Inflammatory macrophage treated with lipopolysaccharide for 1 hour (primary cell): ENCODE data around the gene MPO.

Experiments
- DNase-seq, 2 donors: peaks; one replicate each; pipeline ENCODE4 v3.0.0-alpha.2; 2020 to 2022

MPO gene, protein sequence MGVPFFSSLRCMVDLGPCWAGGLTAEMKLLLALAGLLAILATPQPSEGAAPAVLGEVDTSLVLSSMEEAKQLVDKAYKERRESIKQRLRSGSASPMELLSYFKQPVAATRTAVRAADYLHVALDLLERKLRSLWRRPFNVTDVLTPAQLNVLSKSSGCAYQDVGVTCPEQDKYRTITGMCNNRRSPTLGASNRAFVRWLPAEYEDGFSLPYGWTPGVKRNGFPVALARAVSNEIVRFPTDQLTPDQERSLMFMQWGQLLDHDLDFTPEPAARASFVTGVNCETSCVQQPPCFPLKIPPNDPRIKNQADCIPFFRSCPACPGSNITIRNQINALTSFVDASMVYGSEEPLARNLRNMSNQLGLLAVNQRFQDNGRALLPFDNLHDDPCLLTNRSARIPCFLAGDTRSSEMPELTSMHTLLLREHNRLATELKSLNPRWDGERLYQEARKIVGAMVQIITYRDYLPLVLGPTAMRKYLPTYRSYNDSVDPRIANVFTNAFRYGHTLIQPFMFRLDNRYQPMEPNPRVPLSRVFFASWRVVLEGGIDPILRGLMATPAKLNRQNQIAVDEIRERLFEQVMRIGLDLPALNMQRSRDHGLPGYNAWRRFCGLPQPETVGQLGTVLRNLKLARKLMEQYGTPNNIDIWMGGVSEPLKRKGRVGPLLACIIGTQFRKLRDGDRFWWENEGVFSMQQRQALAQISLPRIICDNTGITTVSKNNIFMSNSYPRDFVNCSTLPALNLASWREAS

DNA sequence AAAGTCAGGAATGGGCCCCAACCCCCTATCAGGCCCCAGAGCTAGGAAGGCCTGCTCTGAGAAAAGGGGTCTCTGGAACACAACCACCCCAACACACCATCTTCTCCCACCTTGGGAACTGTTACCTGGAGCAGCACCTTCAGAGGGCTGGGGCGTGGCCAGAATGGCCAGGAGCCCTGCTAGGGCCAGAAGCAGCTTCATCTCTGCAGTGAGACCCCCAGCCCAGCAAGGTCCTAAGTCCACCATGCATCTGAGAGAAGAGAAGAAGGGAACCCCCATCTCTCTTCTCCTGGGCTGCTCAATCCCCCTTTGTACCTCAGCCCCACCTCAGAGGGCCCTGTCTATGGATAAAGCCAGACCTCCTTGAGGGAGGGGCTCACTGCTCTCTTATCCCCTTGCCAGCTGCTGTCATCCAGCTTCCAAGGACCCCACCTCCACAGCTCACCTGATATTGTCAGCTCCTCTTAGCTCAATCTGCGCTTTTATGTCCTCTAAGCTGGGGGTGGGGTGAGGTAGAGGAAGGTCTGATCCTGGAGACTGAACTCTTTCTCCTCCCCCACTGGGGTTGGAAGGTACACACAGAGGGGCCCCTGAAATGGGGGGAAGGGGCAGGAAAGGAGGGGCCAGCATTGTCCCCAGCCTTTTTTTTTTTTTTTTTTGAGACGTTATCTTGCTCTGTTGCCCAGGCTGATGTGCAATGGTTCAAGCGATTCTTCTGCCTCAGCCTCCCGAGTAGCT lies at the start of gene MPO:
MPO (minus strand) TSS at position 456 of the 738 bp plus-strand sequence; CDS start at position 279, 177 bp downstream.
- no peak for DNase-seq

DNA sequence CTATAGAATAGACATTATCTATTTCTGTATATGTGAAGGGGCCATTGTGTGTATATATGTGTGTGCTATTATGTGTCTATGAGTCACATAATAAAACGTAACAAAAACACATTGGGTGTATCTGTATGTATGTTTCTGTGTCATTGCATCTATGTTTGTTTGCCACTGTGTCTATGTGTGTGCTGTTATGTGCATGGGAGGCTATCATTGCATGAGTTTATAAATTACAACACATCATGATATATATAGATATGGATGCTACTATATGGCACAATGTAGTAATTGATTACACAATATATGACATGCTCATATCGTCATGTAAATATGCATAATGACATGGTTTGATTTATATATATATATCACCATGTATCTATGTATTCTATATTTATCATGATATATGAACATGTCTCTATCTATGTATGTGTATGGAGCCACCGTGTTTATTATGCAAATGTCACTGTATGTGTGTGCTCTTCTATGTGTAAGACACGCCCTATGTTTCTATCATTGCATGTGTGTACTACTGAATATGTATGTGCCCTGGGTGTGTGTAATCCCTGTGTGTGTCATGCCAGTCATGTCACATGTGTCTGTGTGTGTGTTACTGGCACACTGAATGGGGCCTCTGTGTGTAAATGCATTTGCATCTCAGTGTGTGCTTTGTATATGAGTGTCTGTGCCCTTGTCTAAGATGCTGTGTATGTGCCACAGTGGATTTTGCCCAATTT lies 49.2 kb upstream of the MPO start:
- peak; percentile 41 to 46 for DNase-seq

DNA sequence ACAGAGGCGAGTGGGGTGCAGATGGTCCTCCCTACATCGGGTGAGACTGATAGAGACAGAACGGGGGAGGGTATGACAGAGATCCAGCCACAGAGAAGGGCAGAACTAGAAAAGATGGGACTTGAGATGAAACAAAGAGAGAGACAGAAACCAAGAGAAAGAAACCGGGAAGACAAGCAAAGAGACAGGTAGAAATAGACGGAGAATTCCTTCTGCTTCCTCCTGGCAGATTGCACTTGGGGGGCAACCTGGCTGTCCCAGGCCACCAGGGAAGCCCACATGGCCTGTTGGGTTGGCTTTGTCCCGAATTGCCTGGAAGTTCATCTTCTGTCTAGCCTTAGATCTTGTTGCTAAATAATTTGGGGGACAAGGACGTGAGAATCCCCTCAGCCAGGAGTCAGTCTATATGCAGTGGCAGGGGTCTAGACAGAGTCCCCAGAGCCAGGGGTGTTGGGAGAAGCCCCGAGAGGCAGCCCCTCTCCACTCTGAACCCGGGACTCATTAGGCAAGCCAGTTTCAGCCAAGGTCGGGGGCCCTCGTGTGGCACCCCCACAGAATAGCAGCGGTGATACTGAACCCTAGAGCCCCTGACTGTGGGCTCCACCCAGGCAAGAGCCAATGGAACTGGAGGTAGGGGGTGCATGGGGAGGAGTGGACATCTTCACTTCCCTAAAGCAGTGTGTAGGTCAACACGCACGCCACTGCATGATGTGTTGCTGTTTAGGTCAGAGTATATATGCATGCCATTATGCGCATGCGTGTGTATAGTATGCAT lies 48.5 kb upstream of the MPO start:
- DNase-seq = peak; percentile 80 to 87

DNA sequence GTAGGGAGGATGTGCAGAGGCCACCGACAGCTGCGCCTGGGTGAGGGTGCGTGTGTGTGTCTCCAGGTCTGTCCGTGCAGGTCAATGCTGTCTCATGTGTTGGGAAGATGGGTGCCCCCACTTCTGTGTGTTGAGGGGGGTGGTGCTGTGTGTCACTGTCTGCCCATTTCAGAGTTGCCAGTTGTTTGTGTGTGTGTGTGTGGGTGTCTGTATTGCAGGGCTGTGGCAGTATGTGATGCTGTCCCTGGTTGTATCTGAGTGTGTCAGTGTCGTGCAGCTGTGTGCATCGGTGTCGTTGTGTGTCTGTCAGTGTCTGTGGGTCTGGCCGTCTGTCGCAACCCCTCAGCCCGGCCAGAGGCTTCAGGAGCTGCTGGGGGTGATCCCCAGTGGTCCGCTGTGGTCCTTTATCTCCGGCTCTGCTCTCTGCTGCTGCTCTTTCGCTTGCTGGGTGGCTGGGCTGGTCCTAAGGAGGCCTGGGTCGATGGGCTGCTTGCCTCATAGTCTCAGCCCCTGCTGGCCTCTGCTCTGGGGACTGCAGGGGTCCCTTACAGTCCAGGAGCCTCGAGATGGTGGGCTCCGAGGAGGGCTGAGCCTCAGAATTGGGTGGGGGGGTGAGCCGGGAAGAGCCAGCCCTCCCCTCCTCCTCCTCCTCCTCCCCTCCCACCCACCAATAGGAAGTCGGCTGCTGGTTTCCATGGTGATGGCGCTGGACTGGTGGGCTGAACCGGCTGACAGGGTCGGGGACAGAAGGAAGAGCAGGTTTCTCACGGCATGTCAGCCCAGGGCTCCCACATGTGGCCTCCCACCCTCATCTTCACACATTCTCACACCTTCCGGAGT lies 47.7 kb upstream of the MPO start, which contains the start of gene TSPOAP1:
TSPOAP1 (minus strand) TSS at position 601 of the 840 bp plus-strand sequence. CDS start 875 bp downstream, outside the sequence.
- DNase-seq = peak; percentile 45 to 65

DNA sequence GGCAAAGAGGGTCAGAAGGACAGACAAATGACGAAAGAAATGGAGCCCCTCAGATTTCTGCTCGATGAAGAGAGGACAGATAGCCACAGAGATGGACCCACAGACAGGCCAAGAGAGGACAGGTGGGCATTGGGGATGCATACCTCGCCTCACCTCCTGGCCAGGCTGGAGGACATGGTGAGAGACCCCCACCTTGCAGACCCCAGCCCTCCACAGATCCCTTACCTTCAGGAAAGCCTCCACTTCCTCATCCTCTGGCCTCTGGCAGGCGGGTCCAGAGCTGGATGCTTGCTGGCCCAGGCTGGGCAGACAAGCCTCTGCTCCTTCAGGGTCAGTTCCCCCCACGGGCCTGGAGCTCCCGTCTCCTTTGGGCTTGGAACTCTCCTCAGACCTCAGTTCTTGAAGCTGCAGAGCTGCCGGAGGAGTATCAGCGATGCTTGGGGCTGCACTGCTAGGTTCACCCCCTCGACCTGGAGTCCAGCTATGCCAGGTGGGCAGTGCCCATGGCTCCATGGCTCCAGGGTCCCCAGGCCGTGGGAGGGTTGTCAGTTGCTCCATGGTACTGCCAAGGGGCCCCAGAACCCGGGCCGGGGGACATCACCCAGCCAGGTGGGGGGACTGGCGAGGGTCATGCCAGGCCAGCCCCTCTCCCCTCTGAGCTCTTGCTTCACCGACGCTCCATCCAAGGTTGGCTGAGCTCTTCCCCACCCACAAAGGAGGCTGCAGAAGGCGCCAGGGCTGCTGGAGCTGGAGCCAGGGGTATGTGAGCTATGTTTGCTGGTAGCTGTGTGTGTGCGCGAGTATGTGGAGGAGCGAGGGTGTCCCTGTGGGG lies 46.8 kb upstream of the MPO start:
- peak in 1 of 2 donors; percentile 34 for DNase-seq

DNA sequence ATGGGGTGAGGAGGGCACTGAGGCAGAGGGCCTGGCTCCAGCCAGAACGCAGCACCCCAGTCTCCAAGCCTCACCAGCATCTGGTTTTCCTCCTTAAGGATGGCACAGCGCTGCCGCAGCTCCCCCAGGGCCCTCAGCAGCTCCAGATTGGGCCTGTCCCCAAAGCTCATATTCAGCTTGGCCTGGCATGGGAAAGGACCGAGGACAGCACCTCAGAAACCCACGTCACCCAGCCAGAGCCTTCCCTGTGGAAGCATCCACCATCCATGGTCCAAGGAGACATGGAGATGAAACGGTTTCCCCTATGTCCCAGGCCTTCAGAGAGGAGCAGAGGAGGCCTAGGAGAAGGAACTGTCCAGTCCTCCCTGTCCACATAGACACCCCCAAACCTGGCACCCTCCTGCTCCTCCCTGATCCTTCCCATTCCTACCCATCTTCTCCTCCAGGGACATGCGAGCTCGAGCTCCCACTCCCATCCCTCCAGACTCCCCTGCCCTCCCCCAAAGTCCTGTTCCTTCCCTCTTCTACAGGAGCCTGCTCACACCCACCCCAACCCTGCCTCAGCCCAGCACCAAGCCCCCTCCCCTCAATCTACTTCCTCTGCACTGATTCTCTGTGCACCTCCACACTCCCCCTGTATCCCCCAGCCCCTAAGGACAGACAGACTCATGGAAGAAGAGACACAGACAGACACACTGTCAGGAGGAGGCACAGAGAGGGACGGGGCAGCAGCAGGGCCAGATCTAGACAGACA lies 46.1 kb upstream of the MPO start:
- no peak for DNase-seq

DNA sequence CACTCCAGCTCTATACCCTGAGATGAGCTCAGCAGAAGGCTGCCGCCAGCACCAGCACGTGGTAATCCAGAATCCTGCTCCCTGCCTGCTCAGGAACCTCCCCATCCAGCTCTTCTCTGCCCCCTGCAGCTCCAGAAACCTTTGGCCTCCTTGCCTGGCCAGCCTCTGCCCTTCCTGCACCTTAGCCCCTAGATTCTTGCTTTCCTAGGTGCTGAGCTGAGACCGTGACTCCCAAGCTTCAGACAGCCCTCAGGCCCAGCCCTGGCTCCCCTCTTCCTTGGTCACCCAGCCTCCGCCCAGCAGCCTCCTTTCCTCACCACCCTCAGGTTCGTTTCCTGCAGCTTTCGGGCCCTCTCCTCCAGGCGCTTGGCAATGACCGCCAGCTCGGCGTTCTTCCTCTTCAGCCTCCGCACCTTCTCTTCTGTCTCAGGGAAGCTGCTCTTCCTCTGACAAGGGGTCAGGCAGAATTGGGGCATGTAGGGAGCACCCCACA lies 45.3 kb upstream of the MPO start:
- peak in 1 of 2 donors; percentile 20 for DNase-seq

DNA sequence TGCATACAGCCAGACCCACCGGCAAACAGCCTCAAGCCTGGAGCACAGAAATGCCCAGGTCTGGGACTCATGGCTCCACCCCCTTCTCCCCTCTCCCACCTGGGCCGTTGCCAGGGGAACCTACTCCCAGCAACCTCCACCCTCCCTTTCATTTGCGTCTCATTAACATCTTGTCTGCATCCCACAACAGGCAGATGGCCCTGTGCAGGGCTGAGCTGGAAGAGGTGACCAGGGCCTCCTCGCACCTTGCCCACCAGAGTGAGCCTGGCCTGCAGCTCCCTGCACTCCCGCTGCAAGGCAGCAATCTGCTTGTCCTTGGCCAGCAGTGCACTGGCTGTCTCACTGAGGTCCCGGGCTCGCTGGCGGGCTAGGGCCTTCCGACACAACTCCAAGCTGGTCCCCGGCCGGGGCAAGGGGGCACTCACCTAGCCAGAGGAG lies 44.6 kb upstream of the MPO start:
- DNase-seq = no peak

DNA sequence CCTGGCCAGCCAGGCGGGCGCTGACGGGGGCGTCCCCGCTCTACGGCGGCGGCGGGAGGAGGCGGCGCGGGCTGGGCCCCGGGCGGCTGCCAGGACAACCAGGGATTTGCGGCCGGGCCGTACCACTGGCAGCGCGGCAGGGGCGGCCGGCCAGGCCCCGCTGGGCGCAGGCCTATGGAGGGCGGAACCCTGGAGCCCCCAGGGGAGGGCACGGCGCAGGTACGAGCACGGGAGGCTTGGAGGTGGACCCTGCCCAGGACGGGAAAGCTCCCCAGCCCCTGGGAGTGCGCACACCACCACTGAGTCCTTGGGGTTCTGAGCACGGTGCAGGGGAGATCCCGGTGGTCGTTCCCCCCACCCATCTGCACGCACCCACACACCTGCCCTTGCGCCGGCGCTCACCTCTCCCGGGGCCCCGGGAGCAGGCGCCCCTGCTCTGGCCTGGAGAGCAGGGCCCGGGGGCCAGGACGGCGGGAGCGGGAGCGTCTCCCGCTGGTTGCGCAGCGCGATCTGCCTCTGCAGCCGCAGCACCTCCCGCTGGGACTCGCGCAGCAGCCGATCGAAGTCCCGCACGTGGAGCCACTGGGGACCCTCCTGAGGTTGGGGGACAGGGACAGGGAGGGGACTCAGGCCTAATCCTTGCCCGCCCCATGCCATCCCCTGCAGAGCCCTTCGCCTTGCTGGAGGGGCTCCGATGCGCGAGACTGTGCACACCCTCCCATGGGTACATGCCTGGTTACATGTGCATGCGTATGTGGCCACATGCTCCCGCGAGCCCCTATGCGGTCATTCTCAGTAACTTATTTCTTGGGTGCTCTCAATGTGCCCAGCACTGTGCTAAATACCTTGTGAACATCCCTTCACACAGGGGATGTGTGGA lies 43.9 kb upstream of the MPO start:
- DNase-seq = no peak

DNA sequence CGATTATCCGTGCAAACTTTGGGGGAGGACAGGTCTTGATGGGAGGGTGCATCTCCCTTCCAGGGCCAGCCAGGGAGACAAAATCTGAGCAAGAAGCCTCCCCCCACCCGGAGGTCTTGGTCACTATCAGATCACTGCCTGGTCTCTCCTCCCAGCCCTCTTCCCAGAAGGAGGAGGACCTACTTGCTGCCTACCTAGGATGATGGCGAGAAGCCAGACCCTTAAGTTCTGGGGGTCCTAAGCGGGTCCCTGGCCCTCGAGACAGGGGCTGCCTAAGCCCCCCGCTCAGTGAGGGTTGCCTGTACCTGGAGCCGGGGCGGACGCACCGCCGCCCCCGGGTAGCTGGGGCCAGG lies 43.3 kb upstream of the MPO start:
- no peak for DNase-seq

DNA sequence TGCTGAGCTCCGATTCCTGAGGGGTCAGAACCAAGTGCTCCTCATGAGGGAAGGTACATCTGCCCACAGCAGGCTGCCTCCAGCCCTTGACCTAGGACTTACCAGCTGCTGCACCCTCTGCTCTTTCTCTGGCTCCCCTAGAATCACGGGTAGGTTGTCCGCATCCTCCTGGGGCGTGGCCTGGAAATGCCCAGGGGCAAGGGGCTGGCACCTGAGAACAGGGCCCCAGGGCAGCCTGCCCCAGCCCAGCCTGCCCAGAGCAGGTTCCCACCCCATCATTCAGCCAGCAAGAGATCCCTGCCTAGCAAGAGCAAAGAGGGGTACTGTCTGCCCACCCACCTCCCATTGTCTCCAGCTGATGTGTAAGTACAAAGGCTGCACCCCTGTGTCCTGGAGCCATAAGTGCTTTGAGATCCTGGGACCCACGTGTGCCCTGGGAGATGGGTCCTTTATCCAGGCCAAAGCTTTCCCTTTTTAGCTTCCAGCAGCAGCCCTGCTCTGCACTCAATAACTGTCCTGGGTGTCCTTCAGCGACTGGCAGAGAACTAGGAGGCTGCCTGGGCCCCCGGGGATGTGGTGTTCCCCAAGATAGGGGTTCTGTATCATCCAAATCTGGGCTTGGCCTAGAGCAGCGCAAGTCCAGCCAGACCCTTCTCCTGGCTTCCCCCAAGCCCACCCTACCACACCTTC lies 42.8 kb upstream of the MPO start:
- DNase-seq = no peak

DNA sequence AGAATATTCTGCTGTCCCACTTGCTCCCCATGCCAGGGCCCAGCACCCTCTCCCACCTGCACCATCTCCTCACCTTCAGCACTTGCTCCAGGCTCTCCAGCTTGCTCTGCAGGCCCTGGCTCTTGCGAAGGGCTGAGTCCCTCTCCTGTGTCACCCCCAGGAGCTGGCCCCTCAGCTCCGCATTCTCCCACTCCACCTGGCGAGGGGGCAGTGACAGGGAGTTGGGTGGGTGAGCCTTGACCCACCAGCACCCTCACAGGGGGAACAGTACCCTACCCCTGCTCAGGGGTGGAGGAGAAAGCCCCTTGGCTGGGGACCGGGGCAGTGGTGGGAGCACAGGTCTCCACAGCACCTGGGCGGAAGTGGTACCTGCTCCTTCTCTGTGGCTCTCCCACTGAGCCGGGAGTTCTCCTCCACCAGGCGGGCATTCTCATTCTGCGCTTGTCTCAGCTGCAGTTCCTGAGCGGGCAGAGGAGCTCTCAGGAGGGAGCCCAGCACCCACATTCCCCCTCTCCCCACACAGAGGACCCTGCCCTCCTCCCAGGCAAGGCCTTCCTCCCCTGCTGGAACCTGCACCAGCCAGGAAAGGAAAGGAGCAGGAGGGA lies 41.9 kb upstream of the MPO start:
- no peak for DNase-seq

DNA sequence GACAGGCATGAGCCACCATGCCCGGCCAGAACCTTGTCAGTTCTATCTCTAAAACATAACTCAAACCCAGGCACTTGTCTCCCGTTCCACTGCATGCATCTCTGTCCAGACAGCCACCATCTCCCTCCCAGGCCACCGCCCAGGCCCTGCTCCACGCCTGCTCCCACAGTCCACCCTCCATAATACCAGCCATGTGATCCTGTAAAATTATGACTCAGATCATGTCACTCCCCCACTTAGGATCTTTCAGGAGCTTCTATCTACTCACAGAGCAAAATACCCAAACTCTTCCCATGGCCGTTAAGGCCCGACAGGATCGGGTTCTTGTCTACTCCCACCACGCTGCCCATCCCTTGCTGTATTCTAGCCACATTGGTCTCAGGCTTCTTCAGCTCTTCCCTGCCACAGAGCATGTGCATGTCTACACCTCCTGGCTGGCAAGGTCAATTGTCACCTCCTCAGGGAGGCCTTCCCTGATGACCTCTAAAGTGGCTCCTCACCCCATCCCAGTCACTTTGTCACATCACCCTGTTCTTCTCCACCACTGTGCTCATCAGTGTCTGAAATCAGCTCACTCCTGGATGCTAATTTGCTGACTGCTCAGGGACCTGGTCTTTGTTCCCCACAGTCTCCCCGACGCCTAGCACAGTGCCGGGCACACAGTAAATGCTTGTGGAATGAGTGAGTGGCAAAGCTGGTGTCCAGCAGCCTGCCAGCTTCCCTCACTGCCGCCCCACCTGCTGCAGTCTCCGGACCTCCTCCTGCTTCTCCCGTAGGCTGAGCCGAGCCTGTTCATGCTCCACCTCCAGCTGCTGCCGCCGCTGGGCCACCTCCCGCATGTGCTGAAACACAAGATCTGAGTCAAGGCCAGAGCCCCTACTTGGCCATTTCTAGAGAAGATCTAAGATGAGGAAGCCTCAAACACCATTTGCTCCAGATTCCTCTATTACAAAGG lies 41.1 kb upstream of the MPO start:
- DNase-seq = no peak

DNA sequence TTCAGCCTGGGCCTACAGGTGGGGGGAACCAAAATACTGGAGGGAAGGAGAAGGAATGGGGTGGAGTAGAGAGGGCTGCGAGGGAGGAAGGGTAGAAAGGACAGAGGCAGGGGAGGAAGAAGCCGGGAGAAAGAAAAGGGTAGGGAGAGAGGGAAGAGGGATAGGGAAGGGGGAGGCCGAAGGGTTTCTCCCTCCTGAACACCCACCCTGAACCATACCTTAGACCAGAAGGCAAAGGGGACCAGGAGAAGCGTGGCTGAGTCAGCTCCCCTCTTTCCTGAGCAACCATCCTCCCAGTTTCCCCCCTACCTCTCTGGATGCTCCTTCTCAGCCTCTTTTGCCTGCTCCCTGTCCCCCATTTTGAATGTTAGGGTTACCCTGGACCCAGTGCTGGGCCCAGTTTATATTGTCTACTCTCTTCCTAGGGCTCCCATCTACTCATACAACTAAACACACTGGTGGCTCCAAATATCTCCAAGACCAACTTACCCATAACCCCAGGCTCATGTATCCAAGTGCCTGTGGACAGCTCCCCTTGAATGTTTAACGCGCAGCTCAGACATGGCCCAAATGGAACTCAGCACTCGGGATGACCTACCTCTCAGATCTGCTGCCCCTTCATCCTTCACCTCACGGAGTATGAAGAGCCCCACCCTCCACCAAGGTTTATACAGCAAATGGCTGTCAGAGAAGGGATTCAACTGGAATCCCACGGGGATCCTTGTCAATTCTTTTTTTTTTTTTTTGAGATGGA lies 40.0 kb upstream of the MPO start:
- DNase-seq = no peak

DNA sequence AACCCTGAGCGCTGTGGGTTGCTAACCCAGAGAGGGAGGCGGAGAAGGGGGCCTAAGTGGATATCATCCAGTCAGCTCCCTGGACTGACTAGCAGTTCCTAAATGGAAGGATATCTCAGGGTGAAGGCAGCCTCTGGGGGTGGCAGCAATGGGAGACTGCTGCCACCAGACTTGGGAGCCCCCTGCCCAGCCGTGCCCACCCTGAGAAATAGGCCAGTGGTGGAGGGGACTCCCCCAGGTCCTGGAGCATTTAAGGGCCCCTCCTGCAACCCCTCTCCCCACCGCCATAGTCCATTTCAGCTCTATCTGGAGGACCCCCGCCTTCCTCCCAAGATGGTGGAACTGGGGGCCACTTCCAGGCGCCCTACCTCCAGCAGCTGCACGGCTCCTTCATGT lies 39.4 kb upstream of the MPO start:
- DNase-seq = no peak
